Activated T-helper 17 cell treated with anti-CD3 and anti-CD28 coated beads, Interleukin-2, amount 50 U/mL, for 72 hours (primary cell): Measurements from ENCODE around the gene CRLF2. TPM values are rescaled to one million over a fixed set of nuclear protein-coding genes. Genes with fewer than 3 reads are reported as not detected.
"Not testable (repeated sequence)": the region's sequence is repeated elsewhere in the genome, so short reads cannot be mapped to it uniquely, and the experiment has no call there.

Experiments used
- ATAC-seq: fragments of 150-1000 bp; cut with Tn5 transposase; replicated peaks from 2 replicates; pipeline ENCODE4 v1.10.0; 2021; ENCODE audit warnings: mild to moderate bottlenecking, moderate library complexity
- H3K27ac Mint-ChIP-seq: one replicate; pipeline ENCODE4 v1.8.0; 2022; ENCODE audit warnings: mixed read lengths
- H3K27me3 Mint-ChIP-seq: one replicate; pipeline ENCODE4 v1.8.0; 2022; ENCODE audit warnings: mixed read lengths
- H3K36me3 Mint-ChIP-seq: one replicate; pipeline ENCODE4 v1.8.0; 2022; ENCODE audit warnings: low read depth, mild to moderate bottlenecking, mixed read lengths
- H3K4me1 Mint-ChIP-seq: one replicate; pipeline ENCODE4 v1.8.0; 2022; ENCODE audit warnings: mixed read lengths
- H3K4me3 Mint-ChIP-seq: one replicate; pipeline ENCODE4 v1.8.0; 2022; ENCODE audit warnings: mild to moderate bottlenecking, mixed read lengths
- H3K9me3 Mint-ChIP-seq: one replicate; pipeline ENCODE4 v1.8.0; 2022; ENCODE audit warnings: mixed read lengths
- total RNA-seq, 2 donors: library from RNA; stranded (reverse); gene quantifications; one replicate each; pipeline ENCODE4 v1.2.3, GENCODE V29; 2022

Gene CRLF2
- total RNA-seq, 2 donors from 2014 or later: 0.63 to 1.4 TPM

- no peaks in the 10 kb centered on the region for H3K36me3 Mint-ChIP-seq
- ATAC-seq: peak; percentile 54
Observed at GRCh38 chrX:1165535-1166196, 46.8 kb downstream of the CRLF2 start.

GRCh38 chrX:1164322-1165288, 47.8 kb downstream of the CRLF2 start:
- Mint-ChIP-seq H3K4me1 (peaks cover 13% of the 10 kb centered on the region), H3K4me3 (no peak overlapping the region), H3K27ac (no peak overlapping the region), H3K36me3 (no peaks in the 10 kb centered on the region), H3K27me3 (peaks cover 9% of the 10 kb centered on the region), H3K9me3 (peaks cover 3% of the 10 kb centered on the region)
- ATAC-seq: no peak

More at GRCh38 chrX:1165535-1166196, 46.8 kb downstream of the CRLF2 start:
- Mint-ChIP-seq H3K4me1 (peaks cover 6% of the 10 kb centered on the region), H3K27me3 (peaks cover 9% of the 10 kb centered on the region), H3K4me3 (no peak overlapping the region), H3K9me3 (no peaks in the 10 kb centered on the region), H3K27ac (no peak overlapping the region)

- ATAC-seq: no peak
- H3K27ac Mint-ChIP-seq: no peak overlapping the region
- no peak overlapping the region for H3K4me3 Mint-ChIP-seq
- peaks cover 9% of the 10 kb centered on the region for H3K27me3 Mint-ChIP-seq
- peaks cover 7% of the 10 kb centered on the region for H3K9me3 Mint-ChIP-seq
- H3K36me3 Mint-ChIP-seq: no peaks in the 10 kb centered on the region
- H3K4me1 Mint-ChIP-seq: peaks cover 17% of the 10 kb centered on the region
Observed at GRCh38 chrX:1163231-1163630, 49.2 kb downstream of the CRLF2 start.

- no peak for ATAC-seq
- Mint-ChIP-seq H3K36me3 (no peaks in the 10 kb centered on the region), H3K9me3 (peaks cover 7% of the 10 kb centered on the region), H3K4me1 (peaks cover 17% of the 10 kb centered on the region), H3K27me3 (peaks cover 9% of the 10 kb centered on the region), H3K27ac (no peak overlapping the region), H3K4me3 (no peak overlapping the region)
Observed at GRCh38 chrX:1162119-1162916, 50.1 kb downstream of the CRLF2 start.

- peak overlapping the region; percentile 66 for H3K27ac Mint-ChIP-seq
- ATAC-seq: no peak
- peaks cover 17% of the 10 kb centered on the region for H3K4me1 Mint-ChIP-seq
- no peak overlapping the region for H3K4me3 Mint-ChIP-seq
- peaks cover 9% of the 10 kb centered on the region for H3K27me3 Mint-ChIP-seq
- no peaks in the 10 kb centered on the region for H3K36me3 Mint-ChIP-seq
- peaks cover 7% of the 10 kb centered on the region for H3K9me3 Mint-ChIP-seq
Observed at GRCh38 chrX:1159548-1159947, 52.9 kb downstream of the CRLF2 start.

- not testable (repeated sequence) for H3K9me3 Mint-ChIP-seq, ATAC-seq, H3K27ac Mint-ChIP-seq, H3K36me3 Mint-ChIP-seq, H3K4me3 Mint-ChIP-seq, H3K27me3 Mint-ChIP-seq
- H3K4me1 Mint-ChIP-seq: peaks cover 13% of the 10 kb centered on the region
Observed at GRCh38 chrX:1156681-1157455, 55.6 kb downstream of the CRLF2 start.

- peaks cover 4% of the 10 kb centered on the region for H3K27me3 Mint-ChIP-seq
- no peak overlapping the region for H3K4me3 Mint-ChIP-seq
- no peaks in the 10 kb centered on the region for H3K36me3 Mint-ChIP-seq
- no peak for ATAC-seq
- no peaks in the 10 kb centered on the region for H3K9me3 Mint-ChIP-seq
- H3K27ac Mint-ChIP-seq: no peak overlapping the region
- H3K4me1 Mint-ChIP-seq: no peaks in the 10 kb centered on the region
Observed at GRCh38 chrX:1153940-1154339, 58.5 kb downstream of the CRLF2 start.

GRCh38 chrX:1152090-1152489, 60.4 kb downstream of the CRLF2 start:
- peaks cover 7% of the 10 kb centered on the region for H3K27me3 Mint-ChIP-seq
- no peak overlapping the region for H3K4me3 Mint-ChIP-seq
- H3K9me3 Mint-ChIP-seq: no peaks in the 10 kb centered on the region
- H3K36me3 Mint-ChIP-seq: no peaks in the 10 kb centered on the region
- ATAC-seq: no peak
- no peaks in the 10 kb centered on the region for H3K4me1 Mint-ChIP-seq
- H3K27ac Mint-ChIP-seq: no peak overlapping the region

GRCh38 chrX:1151378-1152077, 60.9 kb downstream of the CRLF2 start:
- Mint-ChIP-seq H3K9me3 (no peaks in the 10 kb centered on the region), H3K4me1 (no peaks in the 10 kb centered on the region), H3K36me3 (no peaks in the 10 kb centered on the region), H3K27ac (no peak overlapping the region), H3K27me3 (peaks cover 7% of the 10 kb centered on the region), H3K4me3 (no peak overlapping the region)
- no peak for ATAC-seq

- Mint-ChIP-seq H3K27me3 (peaks cover 7% of the 10 kb centered on the region), H3K27ac (no peak overlapping the region), H3K9me3 (no peaks in the 10 kb centered on the region), H3K4me1 (no peaks in the 10 kb centered on the region), H3K4me3 (no peak overlapping the region), H3K36me3 (no peaks in the 10 kb centered on the region)
- ATAC-seq: no peak
Observed at GRCh38 chrX:1150569-1151347, 61.7 kb downstream of the CRLF2 start.

GRCh38 chrX:1147611-1148515, 64.6 kb downstream of the CRLF2 start:
- Mint-ChIP-seq H3K36me3 (no peaks in the 10 kb centered on the region), H3K27ac (no peak overlapping the region), H3K4me1 (no peaks in the 10 kb centered on the region), H3K27me3 (peaks cover 7% of the 10 kb centered on the region), H3K9me3 (peaks cover 4% of the 10 kb centered on the region), H3K4me3 (no peak overlapping the region)
- ATAC-seq: no peak

- no peak overlapping the region for H3K4me3 Mint-ChIP-seq
- peaks cover 4% of the 10 kb centered on the region for H3K9me3 Mint-ChIP-seq
- H3K27ac Mint-ChIP-seq: no peak overlapping the region
- no peaks in the 10 kb centered on the region for H3K4me1 Mint-ChIP-seq
- no peaks in the 10 kb centered on the region for H3K36me3 Mint-ChIP-seq
- H3K27me3 Mint-ChIP-seq: peaks cover 3% of the 10 kb centered on the region
- ATAC-seq: no peak
Observed at GRCh38 chrX:1144293-1144692, 68.2 kb downstream of the CRLF2 start.
